OCI-M2 (cell line): ENCODE results near the gene VAT1L.

ENCODE experiments used
- DNase-seq: peaks from one replicate; lab custom pipeline; 2025; ENCODE audit not compliant: unreplicated experiment; lab: John Stamatoyannopoulos, UW

VAT1L gene

DNA sequence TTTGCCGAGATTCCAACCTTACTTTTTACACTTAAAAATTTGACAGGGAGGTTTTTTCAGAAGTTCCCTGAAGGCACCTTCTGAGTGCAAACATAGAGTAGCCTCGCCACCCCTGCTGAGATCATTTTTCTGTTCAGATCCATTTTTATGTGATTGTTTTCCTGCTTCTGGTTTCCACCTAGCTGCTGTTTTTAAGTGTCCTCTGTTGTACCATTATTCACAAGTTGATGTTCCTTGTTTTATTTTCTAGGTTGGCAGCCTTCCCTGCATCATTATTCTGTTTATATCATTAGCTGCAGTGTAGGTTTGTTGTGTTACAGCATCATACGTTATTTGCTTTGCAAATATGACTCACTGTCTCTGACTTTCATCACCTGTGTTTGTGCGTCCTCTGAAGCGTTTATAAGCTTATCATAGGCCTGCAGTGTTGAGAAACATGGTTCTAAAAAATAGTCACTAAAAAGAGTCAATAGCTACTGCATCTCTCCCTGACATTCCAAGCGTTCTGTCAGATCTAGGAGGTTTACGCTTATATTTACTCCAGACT lies 117.1 kb downstream of the VAT1L start:
- DNase-seq, result no peak

DNA sequence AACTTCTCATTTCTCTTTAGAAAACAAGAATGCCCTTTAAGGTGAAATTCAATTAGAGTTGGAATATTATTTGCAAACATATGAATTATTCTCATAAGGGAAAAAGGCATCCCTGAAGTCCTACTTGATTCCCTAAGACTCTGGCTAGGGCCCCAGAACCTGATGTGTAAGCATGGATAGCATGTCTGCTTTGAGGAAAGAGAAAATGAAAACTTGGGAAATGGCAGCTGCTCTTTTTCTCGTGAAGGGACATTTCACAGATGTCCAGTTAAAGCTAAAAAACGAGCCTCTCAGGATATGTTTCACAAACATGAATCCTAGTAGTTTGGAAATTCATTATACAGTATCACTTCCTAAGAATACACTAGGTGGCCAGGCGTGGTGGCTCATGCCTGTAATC lies 121.7 kb downstream of the VAT1L start:
- no peak for DNase-seq

GRCh38 chr16:77912617-77913016 lies 124.3 kb downstream of the VAT1L start:
- no peak for DNase-seq

DNA sequence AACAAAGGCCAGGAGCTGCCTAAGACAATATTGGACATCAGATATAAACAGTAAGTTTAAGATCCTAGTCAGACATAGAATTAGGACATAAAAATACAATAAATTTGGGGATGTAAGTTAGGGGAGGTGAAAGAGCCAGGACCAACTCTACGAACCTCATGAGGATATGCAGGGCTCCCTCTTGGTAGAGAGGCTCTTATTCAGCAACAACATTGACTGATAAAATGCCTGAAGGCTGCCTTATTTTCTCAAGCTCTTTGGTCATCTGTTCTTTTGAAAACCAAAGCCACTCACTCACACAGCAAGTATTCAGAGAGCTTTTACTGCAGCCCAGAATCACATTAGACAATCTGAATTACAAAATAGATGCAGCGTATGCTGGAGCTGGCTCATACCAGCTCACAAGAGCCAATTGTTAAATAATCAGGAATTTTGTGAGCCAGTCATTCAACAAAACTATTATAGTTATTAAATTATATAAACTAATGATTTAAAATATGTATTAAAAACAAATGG lies 125.4 kb downstream of the VAT1L start:
- no peak for DNase-seq

GRCh38 chr16:77916111-77916510 lies 127.7 kb downstream of the VAT1L start:
- DNase-seq, result no peak

DNA sequence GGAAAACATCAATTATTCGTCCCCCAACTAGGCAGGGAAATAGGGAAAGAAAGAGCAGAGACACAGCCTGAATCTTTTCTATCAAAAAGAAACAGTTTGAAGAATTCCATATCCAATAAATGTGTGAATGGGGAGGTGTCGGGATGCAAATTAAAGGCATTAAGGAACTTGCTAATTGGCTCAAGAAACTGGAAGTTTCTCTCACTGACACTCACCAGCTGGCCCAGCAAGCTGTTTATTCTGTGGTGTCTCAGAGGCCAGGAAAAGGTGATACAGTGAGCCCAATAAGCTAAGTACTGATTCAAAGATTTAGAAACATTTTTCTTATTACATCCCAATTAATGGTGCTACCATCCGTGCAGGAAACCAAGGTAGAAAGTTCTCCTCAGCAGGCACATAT lies 129.6 kb downstream of the VAT1L start:
- DNase-seq, result no peak

DNA sequence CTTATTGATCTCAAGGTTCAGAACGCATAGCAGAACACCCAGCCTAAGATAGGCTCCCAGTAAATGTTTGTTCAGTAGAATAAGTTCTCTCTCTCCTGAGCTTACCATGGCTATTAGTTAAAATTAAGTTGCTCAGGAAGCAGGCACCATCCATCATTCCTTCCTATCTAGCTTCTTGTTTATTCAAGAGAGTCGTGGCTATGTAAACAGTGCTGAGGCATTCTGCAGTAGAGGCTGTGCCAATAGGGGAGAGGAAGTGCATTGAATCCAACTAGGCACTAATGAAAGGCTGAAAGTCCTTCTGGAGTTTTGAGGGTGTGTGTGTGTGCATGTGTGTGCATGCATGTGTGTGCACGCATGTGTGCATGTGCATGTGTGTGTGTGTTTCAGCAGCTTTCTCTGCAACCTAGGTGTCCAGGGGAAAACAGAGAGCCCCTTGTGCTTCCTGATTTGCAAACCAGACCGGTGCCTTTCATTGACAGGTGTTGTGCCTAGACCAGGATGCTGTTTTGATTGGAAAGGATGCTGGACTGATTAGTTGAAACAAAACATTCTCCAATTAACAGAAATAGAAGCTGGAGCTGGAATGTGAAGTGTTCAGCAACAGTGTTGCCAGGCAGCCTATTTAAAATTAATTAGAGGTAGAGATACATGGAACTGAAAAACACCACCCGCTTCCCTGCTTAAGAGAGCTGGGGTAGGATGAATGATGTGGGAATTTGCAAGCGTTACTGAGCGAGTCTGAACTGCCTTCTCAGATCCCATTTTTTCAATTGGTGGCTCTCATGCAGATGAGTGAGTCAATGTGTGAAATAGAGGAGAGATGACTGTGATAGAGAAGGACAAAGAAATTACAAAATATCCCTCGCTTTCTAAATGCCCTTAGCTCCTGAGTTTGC lies 130.7 kb downstream of the VAT1L start:
- no peak for DNase-seq

- no peak for DNase-seq
Measured at GRCh38 chr16:77919761-77920415, 131.5 kb downstream of the VAT1L start.

DNA sequence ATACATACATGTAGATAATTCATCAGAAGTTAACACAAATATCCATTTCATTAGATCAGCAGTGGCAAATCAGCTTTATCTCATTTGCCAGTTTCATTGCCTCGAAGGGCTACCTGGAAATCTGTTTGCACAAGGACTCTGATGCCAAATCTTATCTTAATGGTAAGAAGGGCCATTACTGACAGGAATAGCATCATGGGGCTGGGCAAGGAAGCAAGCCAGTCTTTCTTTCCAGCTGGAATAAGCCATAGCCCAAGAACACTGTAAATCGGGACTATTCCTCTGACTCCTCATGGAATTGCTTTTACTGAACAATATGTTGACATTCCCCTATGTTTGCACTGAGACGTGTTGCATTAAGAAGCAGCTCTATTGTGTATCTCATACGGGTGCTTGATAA lies 132.6 kb downstream of the VAT1L start:
- DNase-seq, result no peak

GRCh38 chr16:77922228-77922754 lies 133.9 kb downstream of the VAT1L start:
- DNase-seq, result no peak

- no peak for DNase-seq
Measured at GRCh38 chr16:77925531-77925930, 137.2 kb downstream of the VAT1L start.

DNA sequence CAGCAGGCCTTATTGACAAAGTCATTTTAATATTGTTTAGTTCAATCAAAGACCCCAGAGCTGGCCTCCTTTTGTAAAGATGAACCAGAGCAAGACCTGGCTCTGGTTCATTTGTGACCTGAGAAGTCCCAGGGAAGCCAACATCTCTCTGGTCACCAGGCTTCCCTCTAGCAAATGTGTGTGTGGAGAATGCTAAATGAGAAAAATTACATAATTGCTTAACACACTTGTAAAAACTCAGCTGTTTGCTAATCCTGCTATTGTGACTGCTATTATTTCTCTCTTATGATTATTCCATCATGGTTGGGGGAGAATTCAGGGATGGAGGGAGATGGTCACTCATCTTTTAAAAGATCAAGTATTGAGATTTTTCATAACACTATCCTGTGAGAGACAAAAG lies 139.7 kb downstream of the VAT1L start:
- no peak for DNase-seq

DNA sequence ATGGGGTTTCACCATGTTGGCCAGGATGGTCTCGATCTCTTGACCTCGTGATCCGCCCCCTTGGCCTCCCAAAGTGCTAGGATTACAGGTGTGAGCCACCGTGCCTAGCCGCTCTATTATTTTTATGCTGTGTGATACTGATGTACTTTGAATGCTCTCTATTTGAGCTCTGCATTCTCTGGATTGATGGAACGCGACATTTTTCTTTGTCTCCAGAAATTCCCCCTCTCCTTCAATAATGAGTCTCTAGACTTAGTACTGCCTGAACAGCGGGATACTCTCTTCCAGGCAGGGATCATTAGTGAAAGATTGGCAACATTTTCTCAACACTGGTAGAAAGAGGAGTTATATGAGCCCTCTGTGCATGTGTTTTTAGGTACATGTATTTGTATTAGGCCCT lies 140.6 kb downstream of the VAT1L start:
- DNase-seq, result no peak

DNA sequence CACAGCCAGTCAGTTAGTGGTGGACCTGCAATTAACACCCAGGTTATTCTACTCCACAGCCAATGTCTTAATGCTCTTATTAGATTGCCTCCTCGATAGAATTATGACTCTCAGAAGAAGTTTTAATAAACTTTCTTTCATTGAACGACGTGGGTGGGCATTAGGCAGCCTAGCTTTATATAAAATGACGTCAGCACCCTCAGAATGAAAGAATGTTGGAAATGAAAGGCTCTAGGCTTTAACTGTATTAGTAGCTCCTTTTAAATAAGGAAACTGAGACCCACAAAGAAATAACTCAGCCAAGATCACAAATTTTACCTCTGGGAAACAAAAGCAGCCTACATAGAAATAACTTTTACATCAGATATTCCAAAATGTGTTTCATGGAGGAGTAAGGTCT lies 142.7 kb downstream of the VAT1L start:
- DNase-seq, result no peak

GRCh38 chr16:77937473-77938149 lies 149.2 kb downstream of the VAT1L start:
- DNase-seq, result no peak

GRCh38 chr16:77938913-77939312 lies 150.5 kb downstream of the VAT1L start:
- DNase-seq, result no peak

- DNase-seq, result no peak
Measured at GRCh38 chr16:77939968-77940367, 151.6 kb downstream of the VAT1L start.

DNA sequence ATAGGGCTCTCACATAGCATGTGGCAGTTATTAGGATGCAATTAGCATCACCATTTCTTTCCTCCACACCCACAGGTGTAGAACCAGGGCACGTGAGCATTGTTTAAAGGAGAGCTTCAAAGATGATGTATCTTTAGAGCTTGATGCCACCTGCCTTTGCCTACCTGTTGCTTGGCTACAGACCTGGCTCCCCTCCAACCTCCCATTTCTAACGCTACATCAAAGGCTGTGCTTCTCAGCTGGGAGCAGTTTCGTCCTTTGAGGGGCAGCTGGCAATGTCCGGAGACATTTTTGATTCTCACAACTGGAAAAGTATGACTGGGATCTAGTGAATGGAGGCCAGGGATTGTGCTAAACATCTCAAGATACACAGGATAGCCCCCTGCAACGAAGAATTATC lies 155.4 kb downstream of the VAT1L start:
- no peak for DNase-seq

DNA sequence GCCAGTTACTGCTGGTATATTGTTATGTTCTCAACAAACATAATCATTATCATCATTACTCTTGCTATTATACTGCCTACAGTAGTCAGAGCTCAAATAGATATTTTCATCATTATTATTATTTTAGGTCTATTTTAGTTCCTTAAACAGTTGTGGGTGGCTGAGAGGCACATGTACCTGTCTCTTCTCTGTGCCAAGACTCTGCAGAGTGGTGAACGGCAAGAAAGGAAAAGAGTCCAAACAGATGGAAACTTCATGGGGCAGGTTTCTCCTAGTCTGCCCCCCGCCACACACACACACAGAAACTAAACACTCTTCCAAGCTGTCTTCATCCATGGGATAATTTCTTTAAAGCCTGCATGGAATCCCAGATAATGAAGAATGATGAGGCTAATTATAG lies 156.3 kb downstream of the VAT1L start:
- no peak for DNase-seq

- DNase-seq, result no peak
Measured at GRCh38 chr16:77945126-77945525, 156.8 kb downstream of the VAT1L start.

GRCh38 chr16:77946823-77947222 lies 158.5 kb downstream of the VAT1L start:
- DNase-seq, result no peak
